HCEC 1CT (cell line): ENCODE measurements around the gene SULT4A1.
A peak's percentile ranks its signal among the peaks of the same experiment; 100 is the strongest.
"Not testable (repeated sequence)": the region's sequence is repeated elsewhere in the genome, so short reads cannot be mapped to it uniquely, and the experiment has no call there.

Source experiments
- DNase-seq: peaks from one replicate; pipeline ENCODE4 v3.0.0-alpha.2; 2017

The SULT4A1 gene

GRCh38 chr22:43862074-43862881, at the start of gene SULT4A1:
SULT4A1 (minus strand) TSS chr22:43862513; CDS start chr22:43862382, 131 bp downstream.
- no peak for DNase-seq

GRCh38 chr22:43911351-43911750, 49.0 kb upstream of the SULT4A1 start:
- DNase-seq: no peak

- no peak for DNase-seq
Observed at GRCh38 chr22:43910178-43910695, 47.9 kb upstream of the SULT4A1 start.

DNA sequence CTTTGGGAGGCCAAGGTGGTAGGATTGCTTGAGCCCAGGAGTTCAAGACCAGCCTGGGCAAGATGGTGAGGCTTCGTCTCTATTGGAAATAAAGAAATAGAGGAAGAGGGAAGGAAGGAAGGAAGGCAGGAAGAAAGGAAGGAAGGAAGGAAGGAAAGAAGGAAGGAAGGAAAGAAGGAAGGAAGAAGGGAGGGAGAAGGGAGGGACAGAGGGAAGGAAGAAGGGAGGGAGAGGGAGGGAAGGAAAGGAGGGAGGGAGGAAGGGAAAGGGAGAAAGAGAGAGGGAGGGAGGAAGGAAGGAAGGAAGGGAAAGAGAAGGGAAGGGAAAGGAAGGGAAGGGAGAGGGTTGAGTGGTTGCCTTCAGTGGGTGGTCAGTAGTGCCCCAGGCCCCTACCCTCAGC, 47.4 kb upstream of the SULT4A1 start:
- DNase-seq: no peak

DNA sequence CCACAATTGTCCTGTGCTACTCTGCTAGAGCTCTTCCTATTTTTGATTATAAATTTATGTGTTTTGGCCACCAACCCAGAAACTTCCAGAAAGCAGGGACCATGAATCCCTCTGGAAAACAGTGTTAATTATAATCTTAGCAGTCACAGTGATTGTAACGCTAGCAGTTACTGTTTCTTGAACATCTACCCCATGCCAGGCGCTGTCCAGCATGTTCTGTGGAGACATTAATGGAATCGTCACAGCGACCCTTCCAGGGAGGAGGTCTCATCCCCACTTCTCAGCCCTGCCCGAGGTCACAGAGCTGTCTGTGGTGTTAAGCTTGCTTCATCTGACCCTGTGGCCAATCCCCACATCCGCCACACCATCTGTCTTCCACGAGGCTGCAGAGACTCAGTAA, 43.4 kb upstream of the SULT4A1 start:
- no peak for DNase-seq

- not testable (repeated sequence) for DNase-seq
Observed at GRCh38 chr22:43904412-43904811, 42.1 kb upstream of the SULT4A1 start.

- DNase-seq: not testable (repeated sequence)
Observed at GRCh38 chr22:43903033-43903432, 40.7 kb upstream of the SULT4A1 start.

DNA sequence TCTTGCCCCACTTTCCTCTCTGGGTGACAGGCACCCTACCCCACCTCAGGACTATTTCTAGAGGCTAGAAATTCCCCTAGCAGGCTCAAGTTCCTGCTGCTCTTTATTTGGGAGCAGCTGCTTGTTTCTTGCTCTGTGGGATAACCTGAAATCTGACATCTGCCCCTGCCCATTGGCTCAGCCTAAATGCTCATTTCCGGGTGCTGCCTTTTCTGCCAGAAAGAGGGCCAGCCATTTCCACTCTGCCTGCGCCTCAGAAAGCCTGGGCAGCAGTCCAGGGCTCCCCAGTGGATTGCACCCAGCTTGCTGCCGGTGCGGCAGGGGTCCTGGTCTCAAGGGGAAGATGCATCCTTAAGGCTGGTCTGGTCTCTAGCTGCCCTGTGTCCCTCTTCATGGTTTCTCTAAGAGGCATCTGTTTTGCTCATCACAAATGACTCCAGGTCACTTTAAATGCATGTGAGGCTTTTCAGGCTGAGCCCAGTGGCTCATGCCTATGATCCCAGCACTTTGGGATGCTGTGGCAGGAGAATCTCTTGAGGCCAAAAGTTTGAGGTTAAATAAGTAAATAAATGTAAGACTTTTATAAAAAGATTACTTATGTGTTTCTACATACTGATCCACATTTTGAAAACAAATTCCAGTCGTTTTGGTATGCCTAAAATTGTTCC, 39.8 kb upstream of the SULT4A1 start:
- DNase-seq: peak; percentile 94

GRCh38 chr22:43900206-43900605, 37.9 kb upstream of the SULT4A1 start:
- DNase-seq: no peak

- DNase-seq: peak; percentile 41
Observed at GRCh38 chr22:43897751-43898261, 35.5 kb upstream of the SULT4A1 start.

- no peak for DNase-seq
Observed at GRCh38 chr22:43895986-43896645, 33.8 kb upstream of the SULT4A1 start.

- DNase-seq: no peak
Observed at GRCh38 chr22:43894122-43894521, 31.8 kb upstream of the SULT4A1 start.

GRCh38 chr22:43893266-43893665, 31.0 kb upstream of the SULT4A1 start:
- no peak for DNase-seq

DNA sequence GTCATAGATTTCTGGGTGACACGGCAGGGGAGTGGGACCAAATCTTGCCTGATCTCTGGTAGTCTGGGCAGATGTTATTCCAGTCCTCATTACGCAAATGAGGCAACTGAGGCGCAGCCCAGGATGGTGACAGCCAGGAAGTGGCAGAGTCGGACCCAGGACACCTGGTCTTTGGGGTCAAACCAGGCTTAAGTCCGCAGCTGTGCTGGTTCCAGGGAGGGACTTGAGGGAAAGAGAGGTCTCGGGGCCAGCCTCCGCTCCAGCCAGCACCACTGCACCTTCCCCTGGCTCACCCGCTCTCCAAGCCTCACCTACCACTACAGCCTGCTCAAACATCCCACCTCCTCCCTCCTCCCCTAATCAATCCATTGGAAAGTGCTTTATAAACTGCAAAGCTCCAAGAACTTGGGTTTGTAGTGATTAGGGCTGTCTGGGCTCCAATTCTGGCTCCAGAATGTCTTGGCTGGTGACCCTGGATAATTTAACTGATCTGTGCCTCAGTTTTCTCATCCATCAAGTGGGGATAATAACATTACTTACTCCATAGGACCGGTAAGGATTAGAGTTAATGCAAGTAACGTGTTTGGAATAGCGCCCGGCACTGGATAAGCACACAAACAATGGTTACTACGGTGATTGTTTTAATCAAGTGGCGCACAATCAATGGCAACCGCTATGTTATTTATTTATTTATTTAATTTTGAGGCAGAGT, 30.0 kb upstream of the SULT4A1 start:
- DNase-seq: no peak

DNA sequence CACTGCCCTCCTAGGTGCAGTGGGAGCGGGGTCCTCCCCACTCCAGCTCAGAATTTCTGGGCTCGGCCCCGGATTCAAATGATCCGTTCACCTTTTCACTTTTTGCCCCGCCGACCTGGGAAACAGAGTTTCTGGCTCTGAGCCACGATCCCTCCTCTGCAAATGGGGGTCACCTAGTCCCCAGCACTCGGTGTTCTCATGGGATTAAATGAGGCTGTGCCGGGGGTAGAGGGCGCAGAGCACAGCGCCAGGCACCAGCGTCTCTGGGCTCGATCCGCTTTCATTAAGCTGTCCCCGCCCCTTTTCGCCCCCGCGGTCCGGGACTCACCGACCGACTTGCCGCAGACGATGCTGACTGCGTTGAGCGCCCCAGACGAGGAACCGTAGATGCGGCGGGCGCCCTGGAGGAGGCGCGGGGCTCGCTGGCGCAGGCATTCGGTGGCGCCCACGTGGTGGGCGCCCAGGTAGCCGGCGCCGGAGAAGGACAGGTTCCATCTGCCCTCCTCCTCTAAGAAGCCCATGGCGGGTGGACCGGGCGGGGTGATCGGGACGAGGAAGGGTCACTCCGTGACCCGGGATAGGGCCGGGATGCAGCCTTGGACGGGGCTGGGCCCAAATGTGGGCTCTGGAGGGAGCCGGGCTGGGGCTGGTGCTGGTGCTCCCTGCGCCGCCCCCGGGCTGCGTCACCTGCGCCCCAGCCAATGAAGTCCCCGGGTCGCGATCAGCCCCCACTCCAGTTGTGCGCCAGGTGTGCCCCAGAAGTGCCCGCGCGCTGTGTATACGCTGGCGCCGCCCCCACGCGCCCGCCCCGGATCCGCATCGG, 29.3 kb upstream of the SULT4A1 start, which contains the start of gene PNPLA5:
TSS of gene PNPLA5 (minus strand) at position 654 of the 823 bp plus-strand sequence. CDS start at position 521, 133 bp downstream.
- no peak for DNase-seq

- DNase-seq: no peak
Observed at GRCh38 chr22:43890901-43891331, 28.6 kb upstream of the SULT4A1 start.

- peak; percentile 50 for DNase-seq
Observed at GRCh38 chr22:43889860-43890253, 27.5 kb upstream of the SULT4A1 start.

- no peak for DNase-seq
Observed at GRCh38 chr22:43889201-43889859, 27.0 kb upstream of the SULT4A1 start.

DNA sequence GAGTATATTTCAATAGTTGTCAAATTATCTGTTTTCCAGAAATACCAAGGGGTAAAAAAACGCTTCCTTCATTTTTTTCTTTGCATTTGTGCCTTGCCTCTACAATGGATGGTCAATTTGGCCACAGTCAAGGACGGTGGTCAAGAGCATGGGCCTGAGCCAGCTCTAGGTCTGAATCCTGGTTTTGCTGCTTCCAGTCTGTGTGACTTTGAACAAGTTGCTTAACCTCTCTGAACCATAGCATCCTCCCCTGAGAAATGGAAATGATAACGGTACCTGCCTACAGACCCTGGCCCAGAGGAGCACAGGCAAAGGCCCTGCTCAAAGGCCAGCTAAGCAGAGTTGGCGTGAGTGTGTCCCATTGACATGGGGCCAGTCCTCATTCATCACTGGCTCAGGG, 26.4 kb upstream of the SULT4A1 start:
- no peak for DNase-seq

GRCh38 chr22:43887391-43887790, 25.1 kb upstream of the SULT4A1 start:
- DNase-seq: no peak

DNA sequence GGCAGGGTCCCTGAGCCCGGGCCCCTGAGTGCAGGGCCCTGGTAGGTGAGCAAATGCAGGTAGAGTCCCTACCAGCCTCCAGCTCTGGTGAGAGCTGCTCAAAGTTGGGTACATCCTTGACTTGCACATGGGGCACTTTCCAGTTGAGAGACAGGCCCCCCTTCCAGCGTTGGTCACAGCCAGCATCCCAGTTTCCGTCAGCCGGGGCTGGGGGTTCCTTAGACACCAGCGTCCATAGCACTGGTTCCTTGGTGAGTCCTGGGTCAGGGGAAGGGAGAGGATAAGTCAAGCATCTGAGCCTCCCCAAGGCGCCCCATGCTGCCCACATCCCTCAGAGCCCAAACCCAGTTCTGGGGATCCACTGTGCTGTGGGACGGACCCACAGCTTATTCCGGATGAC, 23.9 kb upstream of the SULT4A1 start:
- no peak for DNase-seq
